Muscle layer of duodenum (tissue), 2 donors: ENCODE data around the gene PRKCD.

ENCODE experiments used
- H3K27ac ChIP-seq: one replicate; pipeline ENCODE4 v1.7.0; 2013; ENCODE audit warnings: mild to moderate bottlenecking, low read length
- H3K27me3 ChIP-seq: one replicate; pipeline ENCODE4 v1.7.0; 2013; ENCODE audit warnings: low read depth, mild to moderate bottlenecking, control low read depth, low read length
- H3K36me3 ChIP-seq, 2 donors: one replicate each; pipeline ENCODE4 v1.7.0; 2013; ENCODE audit warnings: low read length in 2 of 2, control low read depth in 1 of 2, mild to moderate bottlenecking in 1 of 2; ENCODE audit not compliant: insufficient read depth in 2 of 2, control insufficient read depth in 1 of 2
- H3K4me1 ChIP-seq, 2 donors: one replicate each; pipeline ENCODE4 v1.7.0; 2013; ENCODE audit warnings: low read length in 2 of 2, mild to moderate bottlenecking in 2 of 2, control low read depth in 1 of 2, moderate library complexity in 1 of 2; ENCODE audit not compliant: insufficient read depth in 2 of 2, control insufficient read depth in 1 of 2
- H3K4me3 ChIP-seq, 2 donors: one replicate each; pipeline ENCODE4 v1.7.0; 2013; ENCODE audit warnings: low read length in 2 of 2, low read depth in 1 of 2, mild to moderate bottlenecking in 1 of 2
- H3K9me3 ChIP-seq, 2 donors: one replicate each; pipeline ENCODE4 v1.7.0; 2013; ENCODE audit warnings: low read length in 2 of 2, control low read depth in 1 of 2, mild to moderate bottlenecking in 1 of 2; ENCODE audit not compliant: control insufficient read depth in 1 of 2
- donor health status: healthy.

The PRKCD gene

DNA sequence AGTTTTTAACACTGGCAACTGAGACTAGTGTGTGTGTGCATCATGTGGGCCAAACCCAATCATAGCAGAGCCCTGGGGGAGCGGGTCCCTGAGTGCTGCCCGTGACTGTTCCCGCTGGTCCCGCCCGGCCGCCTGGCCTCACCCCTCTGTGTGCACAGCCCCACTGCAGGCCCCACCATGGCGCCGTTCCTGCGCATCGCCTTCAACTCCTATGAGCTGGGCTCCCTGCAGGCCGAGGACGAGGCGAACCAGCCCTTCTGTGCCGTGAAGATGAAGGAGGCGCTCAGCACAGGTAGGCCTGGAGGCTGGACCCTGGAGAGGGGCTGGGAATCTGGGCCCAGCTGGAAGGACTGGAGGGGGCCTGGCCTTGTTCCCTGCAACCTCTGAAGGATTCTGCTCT, 17.2 kb downstream of the PRKCD start:
- no peak overlapping the region for H3K4me3 ChIP-seq
- H3K9me3 ChIP-seq, result no peaks in the 10 kb centered on the region
- peaks cover 39 to 40% of the 10 kb centered on the region in 2 donors for H3K36me3 ChIP-seq
- no peaks in the 10 kb centered on the region for H3K4me1 ChIP-seq
- no peak overlapping the region for H3K27ac ChIP-seq
- no peaks in the 10 kb centered on the region for H3K27me3 ChIP-seq

DNA sequence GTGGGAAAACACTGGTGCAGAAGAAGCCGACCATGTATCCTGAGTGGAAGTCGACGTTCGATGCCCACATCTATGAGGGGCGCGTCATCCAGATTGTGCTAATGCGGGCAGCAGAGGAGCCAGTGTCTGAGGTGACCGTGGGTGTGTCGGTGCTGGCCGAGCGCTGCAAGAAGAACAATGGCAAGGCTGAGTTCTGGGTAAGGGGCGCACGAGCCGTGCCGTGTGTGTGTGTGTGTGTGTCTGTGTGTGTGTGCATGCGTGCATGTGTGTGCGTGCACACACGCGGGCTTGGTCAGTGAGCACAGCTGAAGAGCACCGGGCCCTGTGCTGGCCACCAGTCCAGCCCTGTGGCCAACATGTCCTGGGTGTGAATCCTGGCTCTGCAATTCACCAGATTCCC, 18.6 kb downstream of the PRKCD start:
- Histone ChIP-seq H3K4me3 (no peak overlapping the region), H3K36me3 (peaks cover 41 to 46% of the 10 kb centered on the region in 2 donors), H3K9me3 (no peaks in the 10 kb centered on the region), H3K4me1 (no peaks in the 10 kb centered on the region), H3K27me3 (no peaks in the 10 kb centered on the region), H3K27ac (no peak overlapping the region)

DNA sequence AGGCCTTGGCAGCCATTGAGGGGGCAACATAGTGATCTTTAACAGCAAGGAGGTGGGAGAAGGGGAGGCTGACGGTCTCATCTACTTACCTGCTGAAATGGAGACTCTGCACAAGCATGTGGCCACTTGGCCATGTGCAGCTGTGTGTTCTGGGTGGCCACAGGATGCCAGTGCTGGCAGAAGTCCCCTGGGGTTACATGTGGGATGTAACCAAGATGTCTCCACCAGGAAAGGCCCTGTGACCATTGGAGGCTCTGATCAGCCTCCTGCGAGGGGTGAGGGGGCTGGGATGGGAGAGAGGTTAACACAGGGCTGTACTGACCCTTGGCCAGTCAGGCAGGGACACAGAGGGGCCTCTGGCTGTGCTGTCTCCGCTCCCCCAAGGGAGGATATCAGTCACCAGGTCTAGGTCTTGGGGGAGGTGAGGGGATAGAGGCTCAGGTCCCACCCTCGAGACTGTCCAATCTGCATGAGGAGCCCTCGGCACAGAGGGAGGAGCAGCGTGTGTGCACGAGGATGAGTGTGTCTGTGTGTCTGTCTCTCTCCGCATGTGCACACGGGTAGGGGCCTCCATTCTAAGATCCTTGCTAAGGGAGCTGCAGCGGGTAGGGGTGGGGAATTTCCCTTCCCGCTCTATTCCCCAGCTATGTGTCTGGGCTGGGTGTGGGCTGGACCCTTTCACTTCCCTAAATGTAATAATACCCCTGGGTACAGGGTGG, 19.5 kb downstream of the PRKCD start:
- H3K9me3 ChIP-seq, result no peaks in the 10 kb centered on the region
- H3K4me1 ChIP-seq, result no peaks in the 10 kb centered on the region
- no peaks in the 10 kb centered on the region for H3K27me3 ChIP-seq
- no peak overlapping the region for H3K27ac ChIP-seq
- no peak overlapping the region for H3K4me3 ChIP-seq
- peaks cover 49 to 55% of the 10 kb centered on the region in 2 donors for H3K36me3 ChIP-seq

GRCh38 chr3:53181024-53181371, 20.0 kb downstream of the PRKCD start:
- Histone ChIP-seq H3K27ac (no peak overlapping the region), H3K36me3 (peaks cover 49 to 57% of the 10 kb centered on the region in 2 donors), H3K27me3 (no peaks in the 10 kb centered on the region), H3K4me1 (no peaks in the 10 kb centered on the region), H3K4me3 (no peak overlapping the region), H3K9me3 (no peaks in the 10 kb centered on the region)

- Histone ChIP-seq H3K27me3 (no peaks in the 10 kb centered on the region), H3K4me3 (no peak overlapping the region), H3K27ac (no peak overlapping the region), H3K36me3 (peaks cover 54 to 62% of the 10 kb centered on the region in 2 donors), H3K4me1 (no peaks in the 10 kb centered on the region), H3K9me3 (no peaks in the 10 kb centered on the region)
These were observed 20.5 kb downstream of the PRKCD start for GRCh38 chr3:53181528-53181927.

DNA sequence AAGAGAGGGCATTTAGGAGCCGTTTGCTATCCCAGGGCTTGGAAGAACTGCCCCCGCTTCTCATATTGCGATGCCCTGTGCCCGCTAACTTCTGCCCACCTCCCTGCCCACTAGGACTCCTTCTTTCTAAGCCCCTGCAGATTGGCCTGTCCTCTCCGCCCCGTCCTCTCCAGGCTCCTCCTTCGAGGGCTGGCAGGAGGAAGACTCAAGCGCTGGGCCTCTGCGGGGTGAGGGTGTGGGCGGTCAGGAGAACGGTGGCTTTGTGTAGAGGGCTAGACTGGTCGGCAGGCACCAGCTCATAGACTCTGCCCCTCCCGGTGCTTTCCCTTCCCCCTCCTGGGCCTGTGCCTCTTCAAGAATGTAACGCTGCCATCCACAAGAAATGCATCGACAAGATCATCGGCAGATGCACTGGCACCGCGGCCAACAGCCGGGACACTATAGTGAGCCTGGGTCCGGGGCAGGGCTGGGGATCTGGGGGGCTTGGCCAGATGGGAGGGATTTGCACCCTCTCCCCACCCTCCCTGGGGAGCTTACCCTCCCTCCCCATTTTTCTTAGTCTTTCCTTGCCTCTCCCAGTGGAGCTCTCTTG, 21.9 kb downstream of the PRKCD start:
- H3K4me3 ChIP-seq, result no peak overlapping the region
- no peaks in the 10 kb centered on the region for H3K9me3 ChIP-seq
- no peaks in the 10 kb centered on the region for H3K4me1 ChIP-seq
- H3K27me3 ChIP-seq, result no peaks in the 10 kb centered on the region
- H3K27ac ChIP-seq, result no peak overlapping the region
- peaks cover 65 to 75% of the 10 kb centered on the region in 2 donors for H3K36me3 ChIP-seq

DNA sequence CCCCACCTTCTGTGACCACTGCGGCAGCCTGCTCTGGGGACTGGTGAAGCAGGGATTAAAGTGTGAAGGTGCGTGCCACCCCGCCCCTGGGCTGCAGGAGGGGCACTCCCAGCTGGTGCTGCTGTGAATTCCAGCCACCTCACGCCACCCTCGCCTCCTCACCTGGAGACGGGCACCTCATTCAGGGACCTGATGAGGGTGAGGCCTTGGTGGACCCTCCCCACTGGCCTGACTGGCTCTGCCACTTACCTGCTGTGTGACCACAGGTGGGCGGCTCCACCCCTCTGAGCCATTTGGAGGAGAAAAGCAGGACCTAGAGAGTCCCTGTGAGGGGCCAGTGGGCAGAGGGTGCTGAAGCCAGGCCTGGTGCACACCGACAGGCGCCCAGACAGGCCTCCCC, 22.5 kb downstream of the PRKCD start:
- no peaks in the 10 kb centered on the region for H3K27me3 ChIP-seq
- no peaks in the 10 kb centered on the region for H3K4me1 ChIP-seq
- no peak overlapping the region for H3K4me3 ChIP-seq
- no peaks in the 10 kb centered on the region for H3K9me3 ChIP-seq
- H3K27ac ChIP-seq, result no peak overlapping the region
- peaks cover 68 to 77% of the 10 kb centered on the region in 2 donors for H3K36me3 ChIP-seq

DNA sequence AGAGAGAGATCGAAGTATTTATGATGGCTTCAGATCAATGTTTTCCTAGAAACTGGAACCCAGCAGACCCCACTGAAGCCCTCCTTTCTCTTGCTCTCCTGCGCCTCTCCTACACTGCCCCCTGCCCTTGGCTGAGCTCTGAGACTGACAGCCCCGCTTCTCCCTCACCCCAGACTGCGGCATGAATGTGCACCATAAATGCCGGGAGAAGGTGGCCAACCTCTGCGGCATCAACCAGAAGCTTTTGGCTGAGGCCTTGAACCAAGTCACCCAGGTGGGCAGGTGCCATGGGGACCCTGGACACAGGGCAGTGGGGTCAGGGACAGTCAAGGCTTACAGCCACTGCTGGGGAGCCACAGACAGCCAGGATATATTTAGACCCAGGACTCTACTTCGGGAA, 23.7 kb downstream of the PRKCD start:
- no peak overlapping the region for H3K4me3 ChIP-seq
- peaks cover 64 to 77% of the 10 kb centered on the region in 2 donors for H3K36me3 ChIP-seq

DNA sequence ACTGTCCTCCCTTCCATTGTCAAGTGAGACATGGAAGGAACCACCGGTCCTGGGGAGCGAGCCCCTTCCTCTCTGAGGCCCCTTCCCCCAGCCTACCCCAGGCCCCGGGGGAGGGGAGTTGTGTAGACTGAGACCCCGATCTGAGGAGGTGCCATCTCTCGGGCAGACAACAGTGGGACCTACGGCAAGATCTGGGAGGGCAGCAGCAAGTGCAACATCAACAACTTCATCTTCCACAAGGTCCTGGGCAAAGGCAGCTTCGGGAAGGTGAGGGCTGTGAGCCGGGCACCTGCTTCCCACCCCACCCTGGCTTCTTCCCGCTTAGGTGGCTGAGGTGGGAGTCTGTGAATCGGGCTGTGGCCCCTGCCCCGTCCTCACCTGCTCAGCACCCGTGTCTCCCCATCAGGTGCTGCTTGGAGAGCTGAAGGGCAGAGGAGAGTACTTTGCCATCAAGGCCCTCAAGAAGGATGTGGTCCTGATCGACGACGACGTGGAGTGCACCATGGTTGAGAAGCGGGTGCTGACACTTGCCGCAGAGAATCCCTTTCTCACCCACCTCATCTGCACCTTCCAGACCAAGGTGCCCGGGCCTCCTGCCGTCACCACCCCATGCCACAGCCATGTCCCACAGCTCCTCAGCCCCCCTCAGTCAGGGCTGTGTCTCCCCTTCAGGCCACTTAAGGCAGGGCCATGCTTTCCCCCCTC, 24.9 kb downstream of the PRKCD start:
- Histone ChIP-seq H3K27me3 (no peaks in the 10 kb centered on the region), H3K27ac (no peak overlapping the region), H3K9me3 (no peaks in the 10 kb centered on the region), H3K4me3 (no peak overlapping the region), H3K4me1 (no peaks in the 10 kb centered on the region), H3K36me3 (peaks cover 60 to 73% of the 10 kb centered on the region in 2 donors)

More for the DNA sequence above, 23.7 kb downstream of the PRKCD start:
- H3K27ac ChIP-seq, result no peak overlapping the region
- no peaks in the 10 kb centered on the region for H3K9me3 ChIP-seq
- no peaks in the 10 kb centered on the region for H3K4me1 ChIP-seq
- H3K27me3 ChIP-seq, result no peaks in the 10 kb centered on the region

GRCh38 chr3:53186726-53187125, 25.7 kb downstream of the PRKCD start:
- Histone ChIP-seq H3K9me3 (no peaks in the 10 kb centered on the region), H3K4me1 (no peaks in the 10 kb centered on the region), H3K36me3 (peaks cover 52 to 68% of the 10 kb centered on the region in 2 donors), H3K27ac (no peak overlapping the region), H3K27me3 (no peaks in the 10 kb centered on the region), H3K4me3 (no peak overlapping the region)

DNA sequence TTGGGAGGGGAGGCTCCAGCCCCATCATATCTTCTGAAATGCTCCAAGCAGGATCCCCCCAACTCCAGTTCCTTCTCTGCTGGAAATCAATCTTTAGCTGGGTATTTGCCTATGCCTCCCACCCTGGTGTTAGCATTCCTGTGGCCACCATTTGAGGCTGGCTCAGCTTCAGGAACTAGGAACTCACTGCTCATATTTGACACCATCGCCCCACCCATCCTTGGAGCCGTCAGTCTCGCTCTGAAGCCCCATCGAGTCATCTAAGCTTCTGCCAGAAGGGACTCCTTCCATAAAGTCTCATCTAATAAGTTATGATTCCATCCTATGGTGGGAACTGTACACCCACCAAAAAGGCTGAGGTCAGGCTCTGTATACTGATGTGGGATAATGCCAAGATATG, 26.4 kb downstream of the PRKCD start:
- peaks cover 51 to 74% of the 10 kb centered on the region in 2 donors for H3K36me3 ChIP-seq

More for the DNA sequence above, 26.4 kb downstream of the PRKCD start:
- Histone ChIP-seq H3K27ac (no peak overlapping the region), H3K9me3 (no peaks in the 10 kb centered on the region), H3K4me1 (no peaks in the 10 kb centered on the region), H3K4me3 (no peak overlapping the region), H3K27me3 (no peaks in the 10 kb centered on the region)
